Keratinocyte (primary cell): Measurements from ENCODE around the gene NSG1. TPM values are rescaled to one million over a fixed set of nuclear protein-coding genes. Genes with fewer than 3 reads are reported as not detected.

Experiments used
- DNase-seq: peaks from one replicate; pipeline ENCODE4 v3.0.0-alpha.2; 2011; ENCODE audit warnings: low read depth, missing footprints, low spot score
- FAIRE-seq: peaks from 2 replicates; lab custom pipeline; 2011; peaks lifted over from hg19 to GRCh38; lab: Jason Lieb, UNC
- H2AFZ ChIP-seq: 2 replicates; pipeline ENCODE4 v1.6.0; 2012; ENCODE audit warnings: low read length, control low read depth, inconsistent platforms; ENCODE audit not compliant: control insufficient read depth
- H3K27ac ChIP-seq: 2 replicates; pipeline ENCODE4 v1.5.1; 2011; ENCODE audit warnings: low read length; ENCODE audit not compliant: control insufficient read depth, insufficient read depth
- H3K27me3 ChIP-seq: 3 replicates; pipeline ENCODE4 v1.6.0; 2011; ENCODE audit warnings: low read length; ENCODE audit not compliant: control insufficient read depth, insufficient read depth; ENCODE audit errors: extremely low read depth
- H3K36me3 ChIP-seq, 2 experiments: 2 replicates in 1 of 2; 3 replicates in 1 of 2; pipeline ENCODE4 v1.5.1; 2011; ENCODE audit warnings: low read length in 2 of 2, mild to moderate bottlenecking in 1 of 2; ENCODE audit not compliant: control insufficient read depth in 2 of 2, insufficient read depth in 2 of 2; ENCODE audit errors: extremely low read depth in 1 of 2
- H3K4me1 ChIP-seq: 3 replicates; pipeline ENCODE4 v1.5.1; 2011; ENCODE audit warnings: low read length; ENCODE audit not compliant: control insufficient read depth, insufficient read depth; ENCODE audit errors: extremely low read depth
- H3K4me2 ChIP-seq: 3 replicates; pipeline ENCODE4 v1.6.0; 2011; ENCODE audit warnings: low read depth, low read length; ENCODE audit not compliant: control insufficient read depth, insufficient read depth; ENCODE audit errors: extremely low read depth
- H3K4me3 ChIP-seq, 3 experiments: fragments of 200-600 bp in 1 of 3; sonication (generic) in 1 of 3; 2 replicates in 2 of 3; 3 replicates in 1 of 3; pipeline ENCODE4 v1.5.1; 2011 to 2016; ENCODE audit warnings: low read length in 3 of 3, mild to moderate bottlenecking in 3 of 3, control low read depth in 2 of 3, inconsistent platforms in 1 of 3, low read depth in 1 of 3, mixed read lengths in 1 of 3, mixed run types in 1 of 3, moderate library complexity in 1 of 3; ENCODE audit not compliant: control insufficient read depth in 2 of 3, insufficient read depth in 2 of 3; ENCODE audit errors: extremely low read depth in 1 of 3
- H3K79me2 ChIP-seq: 2 replicates; pipeline ENCODE4 v1.6.0; 2012; ENCODE audit warnings: low read length; ENCODE audit not compliant: control insufficient read depth, insufficient read depth
- H3K9ac ChIP-seq: 3 replicates; pipeline ENCODE4 v1.6.0; 2011; ENCODE audit warnings: low read length; ENCODE audit not compliant: control insufficient read depth, insufficient read depth; ENCODE audit errors: extremely low read depth
- H3K9me1 ChIP-seq: 3 replicates; pipeline ENCODE4 v1.6.0; 2011; ENCODE audit warnings: low read length; ENCODE audit not compliant: control insufficient read depth, insufficient read depth; ENCODE audit errors: extremely low read depth
- H3K9me3 ChIP-seq: 2 replicates; pipeline ENCODE4 v1.5.1; 2012; ENCODE audit warnings: low read depth, low read length; ENCODE audit not compliant: control insufficient read depth
- H4K20me1 ChIP-seq: 3 replicates; pipeline ENCODE4 v1.6.0; 2011; ENCODE audit warnings: low read length; ENCODE audit not compliant: control insufficient read depth, insufficient read depth; ENCODE audit errors: extremely low read depth
- EZH2 ChIP-seq: IDR thresholded peaks from one replicate; pipeline ENCODE4 v1.6.1; 2012; ENCODE audit warnings: inconsistent platforms, mild to moderate bottlenecking, low read length, moderate library complexity
- dilution Hi-C: fragments of 300-500 bp; cut with MboI; formaldehyde crosslinking; loops from one replicate; pipeline ENCODE4 v1.7.0; 2020; ENCODE audit warnings: low sequenced_read_pairs; ENCODE audit not compliant: extremely low pct_ligation_motif_present
- polyA plus RNA-seq, 5 experiments: library from polyadenylated mRNA; depleted of rRNA in 3 of 5; stranded (reverse) in 3 of 5; stranded (forward) in 1 of 5; unstranded in 1 of 5; fragments of >200 nt; gene quantifications; 1 replicate in 1 of 5; 2 replicates in 3 of 5; 3 replicates in 1 of 5; pipeline versions ENCODE4 v1.2.1 to v1.2.3, GENCODE V29; 2011 to 2012; ENCODE audit warnings: missing spikeins in 2 of 5, low read depth in 1 of 5, low replicate concordance in 1 of 5
- TF ChIP-seq, protein P1 (sequence below), 3 experiments: IDR thresholded peaks in 1 of 3; conservative IDR thresholded peaks in 1 of 3; optimal IDR thresholded peaks in 1 of 3; 2 replicates in 2 of 3; 3 replicates in 1 of 3; pipeline versions ENCODE3 to v1.5.1; 2011; ENCODE audit warnings: low read length in 3 of 3, mild to moderate bottlenecking in 3 of 3, moderate library complexity in 2 of 3, control low read depth in 1 of 3, inconsistent platforms in 1 of 3; ENCODE audit not compliant: insufficient read depth in 2 of 3; ENCODE audit errors: extremely low read depth in 1 of 3

Gene NSG1
- polyA plus RNA-seq, 1 donor (not counting 4 experiments of a cell fraction or from before 2014, with no cell fraction given), result 49.3 TPM

DNA sequence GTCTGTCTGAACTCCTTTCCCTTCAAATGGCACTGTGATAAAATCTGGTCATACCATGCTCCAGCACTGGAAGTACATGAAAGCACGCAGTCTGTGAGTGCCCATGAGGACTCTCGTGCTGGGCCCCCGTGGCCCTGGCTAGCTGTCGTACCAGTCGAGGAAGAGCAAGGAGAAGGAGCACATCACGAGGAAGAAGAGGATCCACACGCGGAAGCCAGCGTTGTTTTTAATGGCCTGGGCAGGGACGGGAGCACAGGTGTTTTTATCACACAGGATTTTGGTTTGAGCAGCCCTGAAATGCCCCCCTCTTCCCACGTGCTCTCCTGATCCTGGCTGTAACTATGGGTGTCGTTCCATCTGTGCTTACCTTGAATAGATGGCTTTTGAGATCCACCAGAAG lies 33.0 kb downstream of the NSG1 start:
- dilution Hi-C loops, result no loop called here
- DNase-seq (no peak), FAIRE-seq (no peak)
- no peaks in the 10 kb centered on the region for H4K20me1 ChIP-seq
- no peak overlapping the region for H3K4me3 ChIP-seq
- H3K9me1 ChIP-seq, result no peaks in the 10 kb centered on the region
- H3K9ac ChIP-seq, result no peak overlapping the region
- no peak overlapping the region for H2AFZ ChIP-seq
- H3K9me3 ChIP-seq, result no peaks in the 10 kb centered on the region
- no peaks in the 10 kb centered on the region for H3K4me1 ChIP-seq
- H3K36me3 ChIP-seq, result peaks cover 14 to 30% of the 10 kb centered on the region in 2 experiments
- H3K4me2 ChIP-seq, result no peak overlapping the region
- H3K79me2 ChIP-seq, result no peaks in the 10 kb centered on the region
- TF ChIP-seq, protein P1, sequence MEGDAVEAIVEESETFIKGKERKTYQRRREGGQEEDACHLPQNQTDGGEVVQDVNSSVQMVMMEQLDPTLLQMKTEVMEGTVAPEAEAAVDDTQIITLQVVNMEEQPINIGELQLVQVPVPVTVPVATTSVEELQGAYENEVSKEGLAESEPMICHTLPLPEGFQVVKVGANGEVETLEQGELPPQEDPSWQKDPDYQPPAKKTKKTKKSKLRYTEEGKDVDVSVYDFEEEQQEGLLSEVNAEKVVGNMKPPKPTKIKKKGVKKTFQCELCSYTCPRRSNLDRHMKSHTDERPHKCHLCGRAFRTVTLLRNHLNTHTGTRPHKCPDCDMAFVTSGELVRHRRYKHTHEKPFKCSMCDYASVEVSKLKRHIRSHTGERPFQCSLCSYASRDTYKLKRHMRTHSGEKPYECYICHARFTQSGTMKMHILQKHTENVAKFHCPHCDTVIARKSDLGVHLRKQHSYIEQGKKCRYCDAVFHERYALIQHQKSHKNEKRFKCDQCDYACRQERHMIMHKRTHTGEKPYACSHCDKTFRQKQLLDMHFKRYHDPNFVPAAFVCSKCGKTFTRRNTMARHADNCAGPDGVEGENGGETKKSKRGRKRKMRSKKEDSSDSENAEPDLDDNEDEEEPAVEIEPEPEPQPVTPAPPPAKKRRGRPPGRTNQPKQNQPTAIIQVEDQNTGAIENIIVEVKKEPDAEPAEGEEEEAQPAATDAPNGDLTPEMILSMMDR (optimal IDR thresholded peaks at IDR 0.05 in 1 of 3, IDR thresholded peaks at IDR 0.05 in 1 of 3, conservative IDR thresholded peaks at IDR 0.05 in 1 of 3; ENCODE audit: extremely low read depth in 1 of 3, insufficient read depth in 2 of 3, low read length in 3 of 3), result no peak
- no peak for TF ChIP-seq EZH2
- no peak overlapping the region for H3K27ac ChIP-seq
- H3K27me3 ChIP-seq, result no peaks in the 10 kb centered on the region

DNA sequence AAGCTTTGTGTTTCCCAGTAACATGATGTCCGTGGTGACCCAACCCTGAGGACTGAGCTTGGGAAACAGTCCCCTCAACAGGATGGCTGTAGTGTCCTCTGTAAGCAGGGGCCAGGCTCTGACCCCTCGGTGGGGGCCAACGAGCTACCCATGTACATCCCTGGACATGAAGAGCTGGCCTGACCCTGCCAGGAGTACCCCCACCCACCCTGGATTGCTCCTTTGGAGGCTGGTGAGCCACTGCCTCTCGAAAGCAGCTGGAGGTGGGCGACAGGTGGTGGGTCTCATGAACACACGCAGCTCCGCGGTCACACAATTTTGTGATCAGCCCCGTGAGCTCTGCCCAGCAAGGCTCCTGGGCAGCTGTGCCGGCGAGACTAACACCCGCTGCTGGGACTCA lies 33.5 kb downstream of the NSG1 start:
- H3K9me3 ChIP-seq, result no peaks in the 10 kb centered on the region
- no peaks in the 10 kb centered on the region for H3K4me1 ChIP-seq
- H3K36me3 ChIP-seq, result peaks cover 14 to 28% of the 10 kb centered on the region in 2 experiments
- no peaks in the 10 kb centered on the region for H3K27me3 ChIP-seq
- TF ChIP-seq, protein P1 (optimal IDR thresholded peaks at IDR 0.05 in 1 of 3, IDR thresholded peaks at IDR 0.05 in 1 of 3, conservative IDR thresholded peaks at IDR 0.05 in 1 of 3; ENCODE audit: extremely low read depth in 1 of 3, insufficient read depth in 2 of 3, low read length in 3 of 3), result no peak
- no peak for TF ChIP-seq EZH2
- no peaks in the 10 kb centered on the region for H3K9me1 ChIP-seq
- H3K27ac ChIP-seq, result no peak overlapping the region
- H3K4me2 ChIP-seq, result no peak overlapping the region
- H4K20me1 ChIP-seq, result no peaks in the 10 kb centered on the region
- dilution Hi-C loops, result no loop called here
- FAIRE-seq, result no peak
- H3K4me3 ChIP-seq, result no peak overlapping the region
- H3K79me2 ChIP-seq, result no peaks in the 10 kb centered on the region
- H2AFZ ChIP-seq, result no peak overlapping the region
- no peak overlapping the region for H3K9ac ChIP-seq
- no peak for DNase-seq
